Tibial nerve (tissue), 4 donors: ENCODE data around the gene KRTAP5-4. TPM values are rescaled to one million over a fixed set of nuclear protein-coding genes. Genes with fewer than 3 reads are reported as not detected.

Experiments
- DNase-seq, 2 donors: peaks; one replicate each; pipeline ENCODE4 v3.0.0-alpha.2; 2019; ENCODE audit warnings: low spot score in 2 of 2
- H3K27ac ChIP-seq, 4 donors: fragments of 200-600 bp; sonication (generic) in 3 of 4; one replicate each; pipeline ENCODE4 v1.5.1; 2017 to 2019; ENCODE audit warnings: mild to moderate bottlenecking in 1 of 4
- H3K27me3 ChIP-seq, 2 donors: fragments of 200-600 bp; sonication (generic) in 1 of 2; one replicate each; pipeline versions ENCODE4 v1.5.1 to v1.6.0; 2017 to 2019
- H3K36me3 ChIP-seq, 3 donors: fragments of 200-600 bp; sonication (generic); one replicate each; pipeline ENCODE4 v1.5.1; 2018 to 2019
- H3K4me1 ChIP-seq, 4 donors: fragments of 200-600 bp; sonication (generic) in 3 of 4; one replicate each; pipeline ENCODE4 v1.5.1; 2017 to 2019
- H3K4me3 ChIP-seq, 4 donors: fragments of 200-600 bp; sonication (generic) in 3 of 4; one replicate each; pipeline ENCODE4 v1.5.1; 2017 to 2019; ENCODE audit warnings: mild to moderate bottlenecking in 1 of 4, moderate library complexity in 1 of 4
- H3K9me3 ChIP-seq, 4 donors: fragments of 200-600 bp; sonication (generic) in 3 of 4; one replicate each; pipeline ENCODE4 v1.5.1; 2017 to 2019
- CTCF ChIP-seq, 5 experiments: fragments of 200-600 bp in 3 of 5; fragments of 450-650 bp in 2 of 5; sonication (generic) in 3 of 5; IDR thresholded peaks; one replicate each; pipeline ENCODE4 v1.5.1; 2016 to 2019; ENCODE audit warnings: antibody characterized with exemption in 5 of 5, mild to moderate bottlenecking in 3 of 5, moderate library complexity in 2 of 5
- EP300 ChIP-seq, 2 donors: sonication (generic); formaldehyde crosslinking; IDR thresholded peaks; one replicate each; pipeline ENCODE4 v1.6.1; 2017; ENCODE audit warnings: antibody characterized with exemption in 2 of 2, mild to moderate bottlenecking in 1 of 2
- POLR2A ChIP-seq, 2 donors: fragments of 450-650 bp; IDR thresholded peaks; one replicate each; pipeline ENCODE4 v1.6.1; 2017; ENCODE audit warnings: antibody characterized with exemption in 2 of 2, mild to moderate bottlenecking in 2 of 2, moderate library complexity in 2 of 2
- WGBS, 2 donors: methylation state at CpG; one replicate each; pipeline ENCODE4 v1.1.5; 2018; 5-methylcytosine and 5-hydroxymethylcytosine counted together
- total RNA-seq, 4 donors: library from RNA; depleted of rRNA; stranded (reverse); fragments of >200 nt; gene quantifications; one replicate each; pipeline ENCODE4 v1.1.0, GENCODE V29; 2016

KRTAP5-4 gene
- total RNA-seq, 4 donors from 2014 or later, result not detected

- WGBS, 2 donors, result 92 to 93% methylated on average over 15 to 20 of the region's 20 CpGs
- no peak for DNase-seq
- peaks cover 0 to 24% of the 10 kb centered on the region in 2 donors for H3K27me3 ChIP-seq
- no peaks in the 10 kb centered on the region for H3K9me3 ChIP-seq
- no peak overlapping the region for H3K27ac ChIP-seq
- H3K36me3 ChIP-seq, result no peaks in the 10 kb centered on the region
- TF ChIP-seq POLR2A (IDR thresholded peaks at IDR 0.05), result no peak
- no peak for TF ChIP-seq EP300 (IDR thresholded peaks at IDR 0.05)
- H3K4me3 ChIP-seq, result no peak overlapping the region
- peaks cover 0 to 12% (median 0%) of the 10 kb centered on the region in 4 donors for H3K4me1 ChIP-seq
Observed at GRCh38 chr11:1643146-1643690, 21.3 kb upstream of the KRTAP5-4 start.

GRCh38 chr11:1642288-1643145 lies 20.6 kb upstream of the KRTAP5-4 start:
- H3K27me3 ChIP-seq, result peaks cover 0 to 24% of the 10 kb centered on the region in 2 donors
- no peak overlapping the region for H3K27ac ChIP-seq
- 72 to 82% methylated on average over 20 to 25 of the region's 29 CpGs for WGBS, 2 donors

GRCh38 chr11:1641096-1641495 lies 19.2 kb upstream of the KRTAP5-4 start:
- Histone ChIP-seq H3K4me3 (no peak overlapping the region), H3K4me1 (peaks cover 0 to 12% (median 0%) of the 10 kb centered on the region in 4 donors), H3K36me3 (no peaks in the 10 kb centered on the region), H3K9me3 (no peaks in the 10 kb centered on the region), H3K27me3 (peaks cover 0 to 24% of the 10 kb centered on the region in 2 donors), H3K27ac (no peak overlapping the region)
- TF ChIP-seq CTCF (IDR thresholded peaks at IDR 0.05) (no peak), EP300 (IDR thresholded peaks at IDR 0.05) (no peak), POLR2A (IDR thresholded peaks at IDR 0.05) (no peak)
- WGBS, 2 donors, result 85 to 87% methylated on average over 15 of the region's 15 CpGs
- DNase-seq, result no peak

More at GRCh38 chr11:1642288-1643145, 20.6 kb upstream of the KRTAP5-4 start:
- no peak for DNase-seq
- TF ChIP-seq CTCF (IDR thresholded peaks at IDR 0.05), result no peak
- no peak for TF ChIP-seq POLR2A (IDR thresholded peaks at IDR 0.05)
- no peak for TF ChIP-seq EP300 (IDR thresholded peaks at IDR 0.05)
- Histone ChIP-seq H3K4me3 (no peak overlapping the region), H3K9me3 (no peaks in the 10 kb centered on the region), H3K36me3 (no peaks in the 10 kb centered on the region), H3K4me1 (peaks cover 0 to 12% (median 0%) of the 10 kb centered on the region in 4 donors)

- TF ChIP-seq POLR2A (IDR thresholded peaks at IDR 0.05), result no peak
- peak; percentile 48 to 67 (median 61) for TF ChIP-seq CTCF (IDR thresholded peaks at IDR 0.05)
- no peak overlapping the region for H3K4me3 ChIP-seq
- no peaks in the 10 kb centered on the region for H3K9me3 ChIP-seq
- 53 to 69% methylated on average over 27 to 28 of the region's 32 CpGs for WGBS, 2 donors
- peaks cover 0 to 24% of the 10 kb centered on the region in 2 donors for H3K27me3 ChIP-seq
- H3K27ac ChIP-seq, result no peak overlapping the region
- H3K4me1 ChIP-seq, result peaks cover 0 to 12% (median 0%) of the 10 kb centered on the region in 4 donors
- DNase-seq, result no peak
- H3K36me3 ChIP-seq, result no peaks in the 10 kb centered on the region
Observed at GRCh38 chr11:1640076-1640946, 18.4 kb upstream of the KRTAP5-4 start.

- H3K36me3 ChIP-seq, result no peaks in the 10 kb centered on the region
- no peaks in the 10 kb centered on the region for H3K9me3 ChIP-seq
- no peak for TF ChIP-seq EP300 (IDR thresholded peaks at IDR 0.05)
- no peak for TF ChIP-seq CTCF (IDR thresholded peaks at IDR 0.05)
- TF ChIP-seq POLR2A (IDR thresholded peaks at IDR 0.05), result no peak
- peaks cover 0 to 12% (median 0%) of the 10 kb centered on the region in 4 donors for H3K4me1 ChIP-seq
- no peak for DNase-seq
- 42 to 47% methylated on average over 15 of the region's 15 CpGs for WGBS, 2 donors
- H3K4me3 ChIP-seq, result no peak overlapping the region
- peaks cover 0 to 24% of the 10 kb centered on the region in 2 donors for H3K27me3 ChIP-seq
- no peak overlapping the region for H3K27ac ChIP-seq
Observed at GRCh38 chr11:1639666-1640065, 17.7 kb upstream of the KRTAP5-4 start.
